Activated CD4-positive, alpha-beta T cell treated with anti-CD3 and anti-CD28 coated beads, Interleukin-2, amount 50 U/mL, for 24 hours (primary cell): ENCODE measurements around the gene FRS3.

Experiments
- DNase-seq, 2 donors: peaks; one replicate each; pipeline ENCODE4 v3.0.0-alpha.2; 2020; ENCODE audit warnings: low read depth in 1 of 2, low spot score in 1 of 2

Gene FRS3

DNA sequence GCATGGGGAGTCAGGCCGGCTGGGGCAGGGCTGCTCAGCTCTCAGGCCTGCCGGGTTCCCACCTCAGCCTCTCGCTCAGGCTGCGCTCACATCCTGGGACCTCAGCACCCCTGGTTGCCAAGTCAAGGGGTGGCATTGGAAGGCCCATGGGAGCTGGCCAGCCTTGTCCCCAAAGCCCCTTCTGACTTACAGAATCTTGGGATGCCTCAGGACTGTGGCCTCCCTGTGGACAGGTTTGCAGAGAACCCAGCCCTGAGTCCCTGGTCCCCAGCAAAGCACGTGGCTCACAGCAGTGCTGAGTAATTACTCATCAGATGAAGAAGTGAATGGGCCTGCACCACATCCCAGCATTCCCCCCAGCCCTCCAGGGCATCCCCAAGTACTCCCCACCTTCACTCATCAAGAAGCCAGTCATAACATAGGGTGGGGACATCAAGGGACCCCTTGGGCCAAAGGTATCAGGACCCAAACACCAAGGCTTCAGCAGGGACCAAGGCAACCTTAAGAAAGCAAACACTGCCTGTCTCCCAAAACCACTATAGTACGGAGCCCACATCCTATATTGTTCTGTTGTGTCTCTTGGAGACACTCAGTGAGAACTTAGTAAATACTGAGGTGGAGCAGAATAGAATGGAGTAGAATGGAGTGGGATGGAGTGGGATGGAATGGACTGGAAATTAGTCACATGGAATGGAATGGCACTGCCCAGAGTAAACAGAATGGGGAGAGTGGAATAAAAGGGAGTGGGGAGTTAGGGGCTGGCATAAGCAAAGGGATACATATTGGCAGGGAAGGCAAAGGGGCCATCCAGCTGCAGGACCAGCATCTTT, 36.1 kb downstream of the FRS3 start:
- no peak for DNase-seq

DNA sequence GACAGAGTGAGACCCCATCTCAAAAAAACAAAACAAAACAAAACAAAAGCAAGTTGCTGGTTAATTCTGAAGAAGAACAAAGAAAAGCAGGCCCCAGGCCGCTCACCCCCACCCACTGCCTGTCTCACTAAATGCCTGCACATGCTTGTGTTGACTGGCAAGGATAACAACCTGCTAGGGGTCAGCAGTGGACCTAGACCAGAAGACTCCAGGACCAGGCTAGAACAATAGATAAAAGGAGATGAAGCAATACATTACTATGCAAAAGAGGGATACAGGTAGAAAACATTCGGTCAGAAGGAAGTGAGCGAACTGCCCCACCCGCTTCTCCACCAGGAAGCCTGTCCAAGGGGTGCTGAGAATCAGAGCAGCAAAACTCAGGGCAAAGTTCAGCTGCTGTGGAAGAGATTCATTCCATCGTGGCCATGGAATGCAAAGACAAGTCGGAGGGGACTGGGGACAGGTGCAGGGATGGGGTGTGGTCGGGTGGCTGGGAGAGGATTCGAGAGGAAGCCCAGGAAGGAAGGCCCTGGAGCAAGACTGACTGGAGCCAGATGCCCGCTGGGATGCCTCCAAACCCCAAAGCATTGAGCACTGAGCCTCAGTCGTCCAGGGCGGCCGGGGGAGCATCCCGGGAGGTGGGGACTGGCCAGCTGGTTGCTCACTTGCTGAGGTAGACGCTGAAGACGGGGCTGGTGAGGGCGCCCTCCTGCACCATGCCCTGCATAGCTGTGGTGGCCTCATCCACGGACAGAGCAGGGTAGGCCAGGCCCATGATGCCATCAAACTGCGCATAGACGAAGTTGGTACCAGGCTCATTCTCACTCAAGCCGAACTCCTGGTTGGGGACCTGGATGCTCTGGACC, 37.8 kb downstream of the FRS3 start:
- DNase-seq = no peak

DNA sequence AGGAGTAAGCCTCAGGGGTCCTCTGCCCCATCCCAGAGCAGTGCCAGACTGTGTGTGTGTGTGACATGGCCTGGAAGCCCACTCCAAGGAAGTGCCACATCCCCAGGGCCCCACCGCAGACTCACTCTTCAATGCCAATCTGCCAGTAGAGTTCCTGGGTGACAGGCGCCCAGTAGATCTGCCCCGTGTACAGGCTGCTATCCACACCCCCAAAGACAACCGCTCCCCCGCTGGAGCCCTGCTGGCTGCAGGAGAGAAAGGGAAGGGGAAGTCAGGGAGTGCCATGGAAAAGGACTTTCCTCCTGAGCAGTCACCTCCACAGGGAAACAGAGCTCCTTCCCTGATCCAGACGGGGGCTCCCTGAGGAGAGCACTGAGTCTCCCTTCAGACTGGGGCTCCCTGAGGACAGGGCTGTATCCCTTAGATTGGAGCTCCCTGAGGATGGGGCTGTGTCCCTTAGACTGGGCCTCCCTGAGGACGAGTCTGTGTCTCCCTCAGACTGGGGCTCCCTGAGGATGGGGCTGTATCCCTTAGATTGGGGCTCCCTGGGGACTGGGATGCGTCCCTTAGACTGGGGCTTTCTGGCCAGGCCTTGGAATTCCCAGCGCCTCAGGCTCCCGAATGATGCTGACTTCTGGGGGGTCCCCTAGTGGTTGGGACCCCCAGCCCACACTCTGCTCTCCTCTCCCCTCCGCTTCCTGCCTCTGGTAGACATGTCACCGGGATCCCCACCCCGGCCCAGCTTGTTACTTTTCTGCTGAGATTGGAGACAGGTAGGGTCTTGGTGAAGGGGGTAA, 39.1 kb downstream of the FRS3 start:
- DNase-seq = no peak

DNA sequence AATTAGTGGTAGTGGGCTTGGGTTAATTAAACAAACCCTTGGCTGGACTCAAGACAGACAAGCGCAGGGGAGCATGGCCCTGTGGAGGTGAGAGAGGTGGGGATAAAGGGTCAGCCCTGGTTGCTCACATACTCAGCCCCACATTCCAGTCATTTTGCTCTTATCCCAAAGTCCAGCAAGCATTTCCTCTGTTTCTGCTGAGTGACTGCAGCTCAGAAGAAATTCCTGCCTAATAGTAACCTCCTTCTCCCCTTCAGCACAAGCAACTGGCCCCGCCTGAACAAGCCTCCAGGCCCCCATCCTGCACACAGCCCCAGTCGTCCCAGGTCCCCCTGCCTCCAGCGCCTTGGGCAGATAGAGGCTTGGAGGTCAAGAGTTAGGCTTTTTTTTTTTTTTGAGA, 40.7 kb downstream of the FRS3 start:
- DNase-seq = no peak

DNA sequence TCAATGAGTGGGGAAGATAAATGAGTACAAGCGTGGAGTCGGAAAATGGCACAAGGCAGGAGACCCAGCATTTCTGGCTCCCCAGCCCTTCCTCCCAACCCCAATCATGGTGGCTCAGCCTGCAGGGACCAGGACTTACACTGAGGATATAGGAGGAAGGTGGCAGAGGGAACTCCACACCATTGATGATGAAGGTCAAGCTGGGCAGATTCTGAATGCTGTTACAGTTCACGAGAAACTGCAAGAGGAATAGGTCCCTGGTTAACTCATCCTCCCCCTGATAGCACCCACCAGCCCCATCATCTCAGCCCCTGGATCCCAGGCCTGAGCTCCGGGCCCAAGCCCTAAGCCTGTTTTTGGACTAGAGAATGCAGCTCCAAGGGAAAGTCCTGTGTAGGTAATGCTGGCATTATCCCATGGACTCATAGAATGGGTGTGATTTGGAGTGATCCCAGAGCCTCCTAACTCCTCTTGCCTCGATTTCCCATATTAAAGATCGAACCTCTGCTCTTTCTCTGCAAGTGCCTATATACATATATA, 42.0 kb downstream of the FRS3 start:
- DNase-seq = no peak

DNA sequence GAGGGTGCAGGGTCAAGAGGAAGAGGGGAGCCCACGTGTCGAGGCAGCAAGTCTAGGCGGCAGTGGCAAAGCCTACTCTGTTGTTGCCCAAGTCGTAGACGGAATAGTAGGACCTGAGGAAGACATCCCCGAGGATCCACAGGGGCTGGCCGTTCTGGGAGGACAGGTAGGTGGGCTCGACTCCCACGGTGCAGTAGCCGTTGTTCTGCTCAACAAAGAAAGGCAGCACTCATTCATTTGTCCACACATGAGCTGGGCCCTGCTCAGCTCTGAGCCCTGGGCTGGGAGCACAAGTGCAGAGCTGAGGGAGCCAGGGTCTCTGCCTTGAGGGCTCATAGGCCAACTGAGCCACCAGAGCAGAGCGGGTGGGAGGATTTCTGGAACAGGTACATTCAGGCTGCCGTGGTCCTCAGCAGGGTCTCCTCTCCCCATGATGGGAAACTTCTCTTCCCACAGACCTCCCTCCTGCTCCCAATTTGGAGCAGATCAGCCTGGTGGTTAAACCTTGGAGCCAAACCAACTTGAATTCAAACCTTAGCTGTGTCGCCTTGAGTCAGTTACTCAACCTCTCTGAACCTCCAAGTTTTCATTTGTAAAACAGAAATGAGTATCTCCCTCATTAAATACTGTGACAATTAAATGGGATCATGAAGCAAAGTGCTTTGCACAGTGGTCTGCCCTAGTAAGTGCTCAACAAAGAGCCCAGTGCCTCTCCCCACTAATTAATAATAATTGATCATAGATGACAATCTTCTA, 42.7 kb downstream of the FRS3 start:
- no peak for DNase-seq

DNA sequence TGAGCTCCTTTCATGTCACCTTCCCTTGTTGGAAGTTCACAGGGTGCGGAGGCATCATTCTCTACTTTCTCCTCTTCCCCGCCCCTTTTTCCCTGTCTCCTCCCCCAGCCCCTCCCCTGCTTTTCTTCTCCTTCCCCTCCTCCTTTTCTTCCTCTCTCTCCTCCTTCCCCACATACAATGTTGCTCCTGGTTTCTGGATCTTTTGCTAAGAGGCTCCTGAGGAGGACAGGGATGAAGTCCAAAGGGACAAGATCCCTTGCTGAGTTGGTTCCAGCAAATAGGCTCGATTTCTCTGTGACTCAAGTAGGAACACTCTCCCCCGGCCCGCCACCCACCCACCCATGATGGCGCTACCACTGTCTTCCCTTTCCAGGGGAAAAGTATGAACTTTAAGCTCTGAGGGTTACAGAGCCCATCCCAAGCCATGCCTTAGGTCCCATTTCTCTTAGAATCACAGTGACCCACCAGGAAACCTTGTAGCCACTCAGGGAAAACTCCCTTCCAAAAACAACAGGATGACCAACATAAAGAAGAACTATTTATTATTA, 43.4 kb downstream of the FRS3 start:
- no peak for DNase-seq

DNA sequence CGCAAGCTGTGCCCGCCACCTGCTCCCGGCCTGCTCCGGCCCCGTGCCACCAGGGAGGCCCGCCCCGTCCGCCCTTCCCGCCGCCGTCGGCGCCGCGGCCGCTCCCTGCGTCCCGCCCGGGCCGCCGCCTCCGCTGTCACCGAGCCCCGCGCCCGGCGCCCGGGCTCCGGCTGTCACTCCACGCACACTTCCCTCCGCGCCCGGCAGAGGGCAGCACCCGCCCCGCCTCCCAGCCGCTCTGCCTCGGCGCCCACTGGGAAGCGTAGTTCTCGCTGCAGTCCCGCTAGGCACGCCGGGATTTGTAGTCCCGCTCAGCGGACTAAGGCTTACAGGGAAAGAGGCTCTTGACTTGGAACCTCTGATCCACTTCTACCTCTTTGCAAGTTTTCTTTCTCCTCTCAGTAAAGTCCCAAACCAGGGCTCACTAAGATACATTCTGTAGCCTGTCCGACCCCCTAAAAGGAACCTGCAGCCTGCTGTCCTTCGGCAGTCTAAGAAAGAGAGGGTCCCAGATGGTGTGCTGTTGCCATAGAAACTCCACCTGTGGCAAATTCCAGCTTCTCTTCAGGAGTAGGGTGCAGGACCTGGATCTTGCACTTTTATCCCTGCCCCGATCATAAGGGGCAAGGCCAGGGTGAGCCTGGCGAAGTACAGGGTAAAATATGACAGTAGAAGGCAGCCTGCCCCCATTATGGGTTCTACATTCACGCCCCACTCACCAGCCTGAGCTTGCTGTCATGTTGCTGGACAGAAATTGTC, 44.1 kb downstream of the FRS3 start, which contains the start of gene TFEB:
Gene TFEB (minus strand): TSS at position 182 of the 759 bp plus-strand sequence. CDS start 44,395 bp downstream, outside the sequence.
- DNase-seq = peak; percentile 91 to 94

DNA sequence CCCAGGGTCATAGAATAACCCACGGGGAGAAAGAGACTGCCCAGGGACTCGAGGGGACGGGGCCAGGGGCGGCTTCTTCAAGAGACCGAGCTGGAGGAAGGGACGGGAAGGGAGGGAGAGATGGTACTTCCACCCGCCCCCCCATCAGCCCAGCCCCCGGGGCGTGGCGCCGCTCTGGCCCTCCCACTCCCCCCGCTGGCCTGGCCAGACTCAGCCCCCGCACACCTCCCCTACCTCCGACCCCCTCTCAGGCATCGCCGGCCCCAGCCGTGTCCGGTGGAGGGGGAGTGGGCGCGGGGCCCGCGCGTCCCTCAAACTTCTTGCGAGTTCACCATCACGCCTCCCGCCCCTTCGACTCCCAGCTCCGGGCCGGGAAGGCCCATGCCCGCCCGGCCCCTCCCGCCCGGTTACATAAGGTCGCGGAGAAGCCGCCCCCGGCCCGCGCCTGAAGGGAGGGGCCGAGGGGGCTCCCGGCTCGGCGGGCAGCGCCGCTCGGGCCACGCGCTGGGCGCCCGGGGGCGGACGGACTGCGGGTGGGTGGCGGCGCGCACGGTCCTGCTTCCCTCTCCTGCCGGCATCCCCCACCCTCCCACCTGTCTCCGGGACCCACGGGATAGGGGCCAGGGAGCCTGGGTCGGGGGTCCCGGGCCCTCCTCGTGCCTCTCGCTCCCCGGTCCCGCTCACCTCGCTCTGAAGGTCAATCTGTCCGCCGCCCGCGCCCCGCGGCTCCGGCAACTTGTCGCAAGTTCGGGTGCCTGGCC, 44.9 kb downstream of the FRS3 start:
- DNase-seq = peak; percentile 35 to 44

DNA sequence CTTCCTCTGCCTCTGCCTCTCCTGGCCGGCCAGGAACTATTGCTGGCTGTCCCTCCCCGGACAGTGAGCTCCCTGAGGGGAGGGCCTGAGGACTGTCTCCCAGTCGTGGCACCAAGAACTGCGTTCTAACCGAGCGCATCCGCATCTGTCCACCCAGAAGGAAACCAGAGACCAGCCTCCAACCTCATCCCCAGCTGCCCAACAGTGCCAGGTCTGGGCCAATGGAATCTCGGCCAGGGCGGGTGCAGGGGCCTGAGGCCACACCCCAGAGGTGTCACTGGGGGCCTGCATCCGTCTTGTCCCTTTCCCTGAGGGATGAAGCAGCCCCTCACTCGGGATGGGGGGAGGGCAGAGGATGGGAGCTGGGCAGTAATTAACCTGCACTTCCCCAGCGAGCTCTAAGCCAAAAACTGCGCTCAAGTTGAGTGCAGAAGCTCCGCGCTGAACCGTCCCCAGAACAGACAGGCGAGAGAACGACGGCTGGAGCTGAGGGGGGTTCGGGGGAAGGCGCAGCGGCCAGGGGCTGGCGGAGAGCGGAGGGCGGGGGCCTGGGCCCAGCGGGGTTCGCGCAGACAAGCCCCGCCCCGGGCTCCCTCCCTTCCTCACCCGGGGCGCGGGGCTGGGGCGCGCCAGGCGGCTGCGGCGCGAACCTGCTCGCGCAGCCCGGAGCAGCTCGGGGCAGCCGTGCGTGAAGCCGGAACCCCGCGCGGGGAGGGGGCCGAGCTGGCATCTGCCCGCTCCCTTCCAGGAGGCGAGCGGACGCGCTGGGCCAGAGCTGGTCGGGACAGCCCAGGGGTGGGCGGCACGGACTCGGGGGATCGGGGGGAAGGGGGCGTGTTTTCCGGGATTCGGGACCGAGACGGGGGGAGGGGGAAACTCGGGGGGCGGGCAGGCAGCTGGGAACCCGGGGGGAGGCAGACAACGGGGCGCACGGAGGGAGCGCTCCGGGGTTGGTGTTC, 45.7 kb downstream of the FRS3 start:
- peak; percentile 5 to 11 for DNase-seq

DNA sequence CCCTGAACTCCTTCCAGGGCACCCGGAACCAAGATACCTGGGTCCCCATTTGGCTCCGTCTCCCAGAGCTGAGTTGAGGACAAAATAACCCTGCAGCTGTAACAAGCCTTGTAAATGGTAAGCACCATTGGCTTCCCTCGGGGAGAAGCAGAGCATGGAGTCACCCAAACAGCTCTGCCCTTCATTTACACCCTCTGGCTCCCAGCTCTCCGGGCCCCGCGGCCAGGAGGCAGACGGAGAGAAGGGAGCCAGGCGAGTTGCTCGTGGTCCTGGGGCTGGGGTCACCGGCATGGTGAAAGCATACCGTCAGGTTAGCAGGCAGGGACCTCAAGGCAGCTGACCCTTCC, 46.4 kb downstream of the FRS3 start:
- no peak for DNase-seq

DNA sequence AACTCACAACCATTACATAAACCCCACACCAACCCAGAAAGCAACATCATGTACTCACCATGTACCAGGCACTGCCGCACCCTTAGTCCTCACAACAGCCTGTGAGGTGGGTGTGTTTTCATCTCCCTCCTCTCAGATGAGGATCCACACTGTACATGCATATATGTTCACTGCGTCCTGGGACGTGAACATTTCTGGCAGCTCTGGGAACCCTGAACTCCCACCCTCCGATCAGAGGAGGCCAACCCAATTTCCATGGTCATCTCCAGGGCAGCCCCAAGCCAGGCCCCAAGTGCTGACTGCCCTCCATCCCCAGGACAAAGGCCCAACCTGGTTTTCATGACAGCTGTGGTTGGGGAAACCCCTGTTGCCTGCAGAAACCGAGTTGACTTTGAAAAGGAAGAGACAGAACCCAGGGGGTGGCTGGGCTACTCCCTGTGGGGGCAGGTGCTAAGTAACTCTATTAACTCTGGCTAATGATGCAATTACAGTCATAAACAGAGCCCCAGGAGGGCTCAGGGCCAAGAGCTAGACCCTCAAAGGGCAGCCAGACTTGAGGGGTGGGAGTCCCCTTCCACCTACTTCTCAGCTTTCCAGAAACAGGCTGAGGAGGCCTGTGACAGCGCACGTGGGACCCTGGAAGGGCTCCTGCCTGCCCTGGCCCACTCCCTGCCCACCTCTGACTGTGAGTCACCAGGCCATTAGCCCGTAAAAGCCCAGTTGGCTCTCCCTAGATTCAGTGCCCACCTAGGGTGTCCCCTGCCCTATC, 46.9 kb downstream of the FRS3 start:
- peak; percentile 31 to 43 for DNase-seq

DNA sequence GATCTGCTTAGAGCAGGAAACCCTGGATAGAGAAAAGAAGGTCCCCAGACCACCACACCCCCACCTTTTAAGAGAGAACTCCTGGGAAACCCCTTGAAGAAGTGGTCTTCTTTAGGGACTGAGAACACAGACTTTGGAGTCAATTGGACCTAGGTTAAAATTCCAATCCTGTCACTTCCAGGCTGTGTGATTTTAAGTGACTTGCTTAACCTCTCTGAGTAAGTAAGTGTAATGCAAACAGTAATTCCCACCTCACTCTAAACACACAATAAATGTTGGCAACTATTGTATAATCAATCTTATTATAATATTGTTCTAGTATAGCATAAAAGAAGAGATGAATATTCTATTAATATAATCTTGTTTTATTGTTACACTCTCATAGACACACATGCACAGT, 47.6 kb downstream of the FRS3 start:
- DNase-seq = no peak

DNA sequence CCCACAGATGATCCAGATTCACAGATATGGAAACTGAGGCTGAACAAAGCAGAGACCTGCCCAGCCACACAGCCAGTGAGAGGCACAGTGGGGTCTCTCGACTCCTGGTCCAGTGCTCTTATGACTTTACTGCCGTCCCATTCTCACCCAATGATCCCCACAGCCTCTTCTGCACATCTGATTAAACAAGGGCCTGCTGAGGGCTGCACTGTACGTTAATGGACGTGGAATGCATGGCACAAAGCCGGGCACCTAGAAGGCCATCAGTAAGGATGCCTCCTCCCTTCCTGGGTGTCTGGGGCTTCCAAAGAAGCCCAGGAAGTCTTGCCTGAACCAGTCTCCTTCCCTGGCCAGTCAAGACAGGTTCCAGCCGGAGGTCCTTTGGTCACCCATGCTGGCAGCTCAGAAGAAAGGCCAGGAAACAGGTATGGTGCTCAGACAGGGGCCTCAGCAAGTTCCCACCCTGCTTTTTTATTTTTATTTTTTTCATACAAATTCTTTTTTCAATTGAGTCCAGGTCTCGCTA, 48.1 kb downstream of the FRS3 start:
- no peak for DNase-seq

DNA sequence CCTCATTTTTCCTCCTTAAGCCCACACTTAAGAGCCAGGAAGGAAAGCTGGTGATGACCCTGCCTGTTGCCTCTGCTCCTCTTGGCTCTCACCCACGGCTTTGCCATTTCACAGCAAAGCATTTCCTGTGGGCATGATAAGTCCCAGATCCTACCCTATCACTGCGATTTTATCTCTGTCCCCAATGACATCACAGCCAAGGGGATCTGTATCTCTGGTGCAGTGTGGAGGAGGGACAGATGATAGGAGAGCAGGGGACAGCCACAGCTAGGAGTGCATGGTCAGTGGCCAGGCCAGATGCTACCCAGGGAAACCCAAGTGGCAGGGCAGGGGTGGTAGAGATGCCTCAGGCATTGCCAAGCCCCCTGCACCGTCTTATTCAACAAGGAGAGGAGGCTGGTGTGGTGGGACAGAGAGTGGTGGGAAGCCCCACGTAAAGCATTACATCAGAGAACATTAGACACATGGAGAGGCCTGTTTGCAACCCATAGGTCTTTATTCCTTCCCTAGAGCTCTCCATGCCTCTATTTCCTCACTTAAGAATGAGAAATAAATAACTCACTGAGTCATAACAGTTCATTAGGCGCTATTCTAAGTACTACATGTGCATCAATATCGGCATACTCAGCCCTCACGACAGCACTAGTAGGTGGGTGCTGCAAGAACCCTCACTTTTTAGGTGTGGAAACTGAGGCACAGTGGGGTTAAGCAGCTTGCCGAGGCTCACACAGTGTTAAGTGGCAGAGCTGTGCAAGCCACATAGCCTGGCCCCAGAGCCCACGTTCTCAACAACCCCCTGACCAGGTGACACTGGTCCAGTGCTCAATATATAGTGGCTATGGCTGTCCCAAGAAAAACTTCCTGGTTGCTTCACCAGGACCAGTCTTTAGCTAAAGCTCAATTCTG, 48.9 kb downstream of the FRS3 start:
- no peak for DNase-seq

DNA sequence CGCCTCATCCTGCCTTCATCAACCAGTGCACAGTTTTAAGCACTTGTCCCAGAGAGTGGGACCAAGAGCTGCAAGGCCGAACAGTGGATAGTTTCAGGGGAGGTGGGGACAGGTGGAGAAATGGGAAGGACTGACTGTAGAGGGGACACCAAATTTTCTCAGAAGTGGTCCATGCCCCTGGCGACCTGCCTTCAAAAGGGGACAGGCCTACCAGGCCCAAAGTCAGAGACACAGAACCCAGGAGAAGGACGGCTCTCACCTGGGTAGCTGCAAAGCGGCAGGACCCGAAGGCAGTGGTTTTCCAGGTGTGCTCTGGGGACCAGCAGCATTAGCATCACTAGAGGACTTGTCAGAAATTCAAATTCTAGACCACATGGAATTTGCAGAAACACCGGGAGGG, 50.1 kb downstream of the FRS3 start:
- DNase-seq = no peak
